Testis (tissue), 3 donors: ENCODE results near the gene NHERF1. TPM values are rescaled to one million over a fixed set of nuclear protein-coding genes. Genes with fewer than 3 reads are reported as not detected.

Experiments used
- DNase-seq: peaks from one replicate; pipeline ENCODE4 v3.0.0-alpha.2; 2019
- H3K27ac ChIP-seq, 2 donors: fragments of 200-600 bp; sonication (generic); one replicate each; pipeline ENCODE4 v1.5.1; 2019
- H3K27me3 ChIP-seq: fragments of 200-600 bp; sonication (generic); one replicate; pipeline ENCODE4 v1.5.1; 2019
- H3K36me3 ChIP-seq: fragments of 200-600 bp; sonication (generic); one replicate; pipeline ENCODE4 v1.5.1; 2017; ENCODE audit warnings: low read depth; ENCODE audit errors: missing control alignments
- H3K4me1 ChIP-seq: fragments of 200-600 bp; sonication (generic); one replicate; pipeline ENCODE4 v1.5.1; 2019
- H3K4me3 ChIP-seq, 2 donors: fragments of 200-600 bp; sonication (generic); one replicate each; pipeline ENCODE4 v1.5.1; 2017 to 2019
- H3K9me3 ChIP-seq: fragments of 200-600 bp; sonication (generic); one replicate; pipeline ENCODE4 v1.5.1; 2017
- CTCF ChIP-seq, 3 experiments: fragments of 450-650 bp in 2 of 3; fragments of 200-600 bp in 1 of 3; sonication (generic) in 1 of 3; IDR thresholded peaks; one replicate each; pipeline ENCODE4 v1.5.1; 2016 to 2019; ENCODE audit warnings: antibody characterized with exemption in 3 of 3, mild to moderate bottlenecking in 2 of 3, moderate library complexity in 1 of 3
- POLR2A ChIP-seq: fragments of 450-650 bp; IDR thresholded peaks from one replicate; pipeline ENCODE4 v1.6.1; 2017; ENCODE audit warnings: antibody characterized with exemption, mild to moderate bottlenecking, moderate library complexity
- WGBS, 2 donors: methylation state at CpG; one replicate each; pipeline ENCODE4 v1.1.5; 2018; 5-methylcytosine and 5-hydroxymethylcytosine counted together
- intact Hi-C: fragments of 100-400 bp; cut with DNase I; formaldehyde crosslinking; loops from one replicate; pipeline ENCODE4 v1.15.1; 2023; ENCODE audit warnings: low total_unique reads
- polyA plus RNA-seq: library from polyadenylated mRNA; stranded (reverse); fragments of 350-450 nt; fragmentation: Illumina TruSeq; extraction: RNeasy Lipid Tissue Mini Kit (QIAGEN cat#74804); gene quantifications from one replicate; pipeline ENCODE4 v1.2.3, GENCODE V29; 2014; ENCODE audit warnings: low read depth, low replicate concordance; ENCODE audit not compliant: insufficient read depth
- total RNA-seq, 2 donors: library from RNA; depleted of rRNA; stranded (reverse); fragments of >200 nt; gene quantifications; one replicate each; pipeline ENCODE4 v1.2.3, GENCODE V29; 2016

The NHERF1 gene
- total and polyA plus RNA-seq, 3 donors from 2014 or later: 26.9 to 69.2 (median 28.6) TPM

GRCh38 chr17:74792586-74793105, 44.2 kb downstream of the NHERF1 start:
- WGBS, 2 donors: 93 to 94% methylated on average over 12 of the region's 12 CpGs
- H3K4me1 ChIP-seq: no peaks in the 10 kb centered on the region
- H3K27ac ChIP-seq: no peak overlapping the region
- no peaks in the 10 kb centered on the region for H3K9me3 ChIP-seq
- no peak for DNase-seq
- H3K4me3 ChIP-seq: no peak overlapping the region
- intact Hi-C loops: no loop called here
- no peaks in the 10 kb centered on the region for H3K27me3 ChIP-seq
- no peaks in the 10 kb centered on the region for H3K36me3 ChIP-seq
- no peak for TF ChIP-seq CTCF (IDR thresholded peaks at IDR 0.05)
- no peak for TF ChIP-seq POLR2A

GRCh38 chr17:74795327-74796020, 47.0 kb downstream of the NHERF1 start:
- Histone ChIP-seq H3K9me3 (no peaks in the 10 kb centered on the region), H3K4me3 (no peak overlapping the region), H3K4me1 (no peaks in the 10 kb centered on the region), H3K27ac (no peak overlapping the region), H3K27me3 (no peaks in the 10 kb centered on the region), H3K36me3 (no peaks in the 10 kb centered on the region)
- 80 to 83% methylated on average over 11 to 18 of the region's 18 CpGs for WGBS, 2 donors
- DNase-seq: no peak
- TF ChIP-seq POLR2A (no peak), CTCF (IDR thresholded peaks at IDR 0.05) (no peak)
- intact Hi-C loops: loop anchor here (5.0 kb wide), 1 partner anchor 67 kb away; no protein-coding TSS in a partner anchor

GRCh38 chr17:74796211-74796610, 47.8 kb downstream of the NHERF1 start:
- Histone ChIP-seq H3K4me1 (no peaks in the 10 kb centered on the region), H3K36me3 (no peaks in the 10 kb centered on the region), H3K27ac (no peak overlapping the region), H3K9me3 (no peaks in the 10 kb centered on the region), H3K4me3 (no peak overlapping the region), H3K27me3 (no peaks in the 10 kb centered on the region)
- WGBS, 2 donors: 88 to 90% methylated on average over 3 to 4 of the region's 4 CpGs
- DNase-seq: no peak
- TF ChIP-seq POLR2A (no peak), CTCF (IDR thresholded peaks at IDR 0.05) (no peak)
- intact Hi-C loops: loop anchor here (5.0 kb wide), 1 partner anchor 66 kb away; no protein-coding TSS in a partner anchor

- no peak overlapping the region for H3K27ac ChIP-seq
- no peaks in the 10 kb centered on the region for H3K36me3 ChIP-seq
- no peaks in the 10 kb centered on the region for H3K27me3 ChIP-seq
- intact Hi-C loops: loop anchor here (5.0 kb wide), 1 partner anchor 65 kb away; no protein-coding TSS in a partner anchor
- no peaks in the 10 kb centered on the region for H3K9me3 ChIP-seq
- H3K4me3 ChIP-seq: no peak overlapping the region
- 88 to 94% methylated on average over 6 of the region's 6 CpGs for WGBS, 2 donors
- DNase-seq: no peak
- TF ChIP-seq POLR2A (no peak), CTCF (IDR thresholded peaks at IDR 0.05) (no peak)
- no peaks in the 10 kb centered on the region for H3K4me1 ChIP-seq
These were observed 48.4 kb downstream of the NHERF1 start for GRCh38 chr17:74796866-74797265.
